ENCODE results near the gene TMEM9.

TMEM9 gene

GRCh38 chr1:201185123-201185453 is 30.8 kb upstream of the TMEM9 start:
- H3K4me1 ChIP-seq (ENCODE audit: control insufficient read depth, insufficient read depth, low read length): peaks cover 4% of the 10 kb centered on the region
- no peak overlapping the region for H3K27ac ChIP-seq (ENCODE audit: low read length)
- H3K9ac ChIP-seq (ENCODE audit: low read length in 2 of 2): no peak overlapping the region
- H3K4me3 ChIP-seq (ENCODE audit: low read length in 2 of 2): no peak overlapping the region
- no peaks in the 10 kb centered on the region for H3K9me3 ChIP-seq (ENCODE audit: control insufficient read depth in 2 of 2, low read length in 2 of 2)
- H3K27me3 ChIP-seq (ENCODE audit: control insufficient read depth in 1 of 2, insufficient read depth in 2 of 2, low read length in 2 of 2): peaks cover 0 to 2% of the 10 kb centered on the region in 2 donors
- H3K36me3 ChIP-seq (ENCODE audit: control insufficient read depth in 2 of 2, insufficient read depth in 2 of 2, low read length in 2 of 2): no peaks in the 10 kb centered on the region

GRCh38 chr1:201184307-201185122 is 30.2 kb upstream of the TMEM9 start:
- Histone ChIP-seq H3K27me3 (ENCODE audit: control insufficient read depth in 1 of 2, insufficient read depth in 2 of 2, low read length in 2 of 2) (peaks cover 0 to 2% of the 10 kb centered on the region in 2 donors), H3K9me3 (ENCODE audit: control insufficient read depth in 2 of 2, low read length in 2 of 2) (no peaks in the 10 kb centered on the region), H3K4me1 (ENCODE audit: control insufficient read depth, insufficient read depth, low read length) (peaks cover 4% of the 10 kb centered on the region), H3K4me3 (ENCODE audit: low read length in 2 of 2) (no peak overlapping the region), H3K27ac (ENCODE audit: low read length) (peak overlapping the region; percentile 2), H3K36me3 (ENCODE audit: control insufficient read depth in 2 of 2, insufficient read depth in 2 of 2, low read length in 2 of 2) (no peaks in the 10 kb centered on the region), H3K9ac (ENCODE audit: low read length in 2 of 2) (no peak overlapping the region)

GRCh38 chr1:201183753-201184152 is 29.5 kb upstream of the TMEM9 start:
- Histone ChIP-seq H3K27ac (ENCODE audit: low read length) (no peak overlapping the region), H3K27me3 (ENCODE audit: control insufficient read depth in 1 of 2, insufficient read depth in 2 of 2, low read length in 2 of 2) (peaks cover 0 to 2% of the 10 kb centered on the region in 2 donors), H3K4me3 (ENCODE audit: low read length in 2 of 2) (no peak overlapping the region), H3K4me1 (ENCODE audit: control insufficient read depth, insufficient read depth, low read length) (peaks cover 4% of the 10 kb centered on the region), H3K36me3 (ENCODE audit: control insufficient read depth in 2 of 2, insufficient read depth in 2 of 2, low read length in 2 of 2) (no peaks in the 10 kb centered on the region), H3K9ac (ENCODE audit: low read length in 2 of 2) (no peak overlapping the region), H3K9me3 (ENCODE audit: control insufficient read depth in 2 of 2, low read length in 2 of 2) (no peaks in the 10 kb centered on the region)

- H3K4me1 ChIP-seq (ENCODE audit: control insufficient read depth, insufficient read depth, low read length): peaks cover 4% of the 10 kb centered on the region
- no peak overlapping the region for H3K9ac ChIP-seq (ENCODE audit: low read length in 2 of 2)
- H3K4me3 ChIP-seq (ENCODE audit: low read length in 2 of 2): no peak overlapping the region
- peaks cover 0 to 2% of the 10 kb centered on the region in 2 donors for H3K27me3 ChIP-seq (ENCODE audit: control insufficient read depth in 1 of 2, insufficient read depth in 2 of 2, low read length in 2 of 2)
- no peaks in the 10 kb centered on the region for H3K36me3 ChIP-seq (ENCODE audit: control insufficient read depth in 2 of 2, insufficient read depth in 2 of 2, low read length in 2 of 2)
- H3K9me3 ChIP-seq (ENCODE audit: control insufficient read depth in 2 of 2, low read length in 2 of 2): no peaks in the 10 kb centered on the region
- no peak overlapping the region for H3K27ac ChIP-seq (ENCODE audit: low read length)
These were observed 28.9 kb upstream of the TMEM9 start for GRCh38 chr1:201183209-201183608.

- Histone ChIP-seq H3K4me1 (ENCODE audit: control insufficient read depth, insufficient read depth, low read length) (peaks cover 4% of the 10 kb centered on the region), H3K9ac (ENCODE audit: low read length in 2 of 2) (no peak overlapping the region), H3K4me3 (ENCODE audit: low read length in 2 of 2) (no peak overlapping the region), H3K27ac (ENCODE audit: low read length) (no peak overlapping the region), H3K36me3 (ENCODE audit: control insufficient read depth in 2 of 2, insufficient read depth in 2 of 2, low read length in 2 of 2) (no peaks in the 10 kb centered on the region), H3K27me3 (ENCODE audit: control insufficient read depth in 1 of 2, insufficient read depth in 2 of 2, low read length in 2 of 2) (peaks cover 0 to 2% of the 10 kb centered on the region in 2 donors), H3K9me3 (ENCODE audit: control insufficient read depth in 2 of 2, low read length in 2 of 2) (no peaks in the 10 kb centered on the region)
These were observed 27.5 kb upstream of the TMEM9 start for GRCh38 chr1:201181726-201182125.

GRCh38 chr1:201181323-201181722 is 27.0 kb upstream of the TMEM9 start:
- no peak overlapping the region for H3K9ac ChIP-seq (ENCODE audit: low read length in 2 of 2)
- H3K27ac ChIP-seq (ENCODE audit: low read length): no peak overlapping the region
- peaks cover 4% of the 10 kb centered on the region for H3K4me1 ChIP-seq (ENCODE audit: control insufficient read depth, insufficient read depth, low read length)
- H3K4me3 ChIP-seq (ENCODE audit: low read length in 2 of 2): no peak overlapping the region
- no peaks in the 10 kb centered on the region for H3K36me3 ChIP-seq (ENCODE audit: control insufficient read depth in 2 of 2, insufficient read depth in 2 of 2, low read length in 2 of 2)
- no peaks in the 10 kb centered on the region for H3K9me3 ChIP-seq (ENCODE audit: control insufficient read depth in 2 of 2, low read length in 2 of 2)
- peaks cover 0 to 2% of the 10 kb centered on the region in 2 donors for H3K27me3 ChIP-seq (ENCODE audit: control insufficient read depth in 1 of 2, insufficient read depth in 2 of 2, low read length in 2 of 2)

GRCh38 chr1:201180901-201181300 is 26.6 kb upstream of the TMEM9 start:
- H3K4me1 ChIP-seq (ENCODE audit: control insufficient read depth, insufficient read depth, low read length): peaks cover 4% of the 10 kb centered on the region
- H3K27me3 ChIP-seq (ENCODE audit: control insufficient read depth in 1 of 2, insufficient read depth in 2 of 2, low read length in 2 of 2): peaks cover 0 to 2% of the 10 kb centered on the region in 2 donors
- H3K9ac ChIP-seq (ENCODE audit: low read length in 2 of 2): no peak overlapping the region
- no peak overlapping the region for H3K27ac ChIP-seq (ENCODE audit: low read length)
- H3K36me3 ChIP-seq (ENCODE audit: control insufficient read depth in 2 of 2, insufficient read depth in 2 of 2, low read length in 2 of 2): no peaks in the 10 kb centered on the region
- H3K9me3 ChIP-seq (ENCODE audit: control insufficient read depth in 2 of 2, low read length in 2 of 2): no peaks in the 10 kb centered on the region
- no peak overlapping the region for H3K4me3 ChIP-seq (ENCODE audit: low read length in 2 of 2)

- no peak overlapping the region for H3K4me3 ChIP-seq (ENCODE audit: low read length in 2 of 2)
- peaks cover 0 to 2% of the 10 kb centered on the region in 2 donors for H3K27me3 ChIP-seq (ENCODE audit: control insufficient read depth in 1 of 2, insufficient read depth in 2 of 2, low read length in 2 of 2)
- H3K27ac ChIP-seq (ENCODE audit: low read length): no peak overlapping the region
- H3K9ac ChIP-seq (ENCODE audit: low read length in 2 of 2): no peak overlapping the region
- H3K4me1 ChIP-seq (ENCODE audit: control insufficient read depth, insufficient read depth, low read length): peaks cover 4% of the 10 kb centered on the region
- H3K36me3 ChIP-seq (ENCODE audit: control insufficient read depth in 2 of 2, insufficient read depth in 2 of 2, low read length in 2 of 2): no peaks in the 10 kb centered on the region
- H3K9me3 ChIP-seq (ENCODE audit: control insufficient read depth in 2 of 2, low read length in 2 of 2): no peaks in the 10 kb centered on the region
These were observed 25.9 kb upstream of the TMEM9 start for GRCh38 chr1:201180141-201180540.

- Histone ChIP-seq H3K9me3 (ENCODE audit: control insufficient read depth in 2 of 2, low read length in 2 of 2) (no peaks in the 10 kb centered on the region), H3K4me3 (ENCODE audit: low read length in 2 of 2) (no peak overlapping the region), H3K9ac (ENCODE audit: low read length in 2 of 2) (no peak overlapping the region), H3K27ac (ENCODE audit: low read length) (no peak overlapping the region), H3K36me3 (ENCODE audit: control insufficient read depth in 2 of 2, insufficient read depth in 2 of 2, low read length in 2 of 2) (no peaks in the 10 kb centered on the region), H3K4me1 (ENCODE audit: control insufficient read depth, insufficient read depth, low read length) (no peaks in the 10 kb centered on the region), H3K27me3 (ENCODE audit: control insufficient read depth in 1 of 2, insufficient read depth in 2 of 2, low read length in 2 of 2) (peaks cover 0 to 2% of the 10 kb centered on the region in 2 donors)
These were observed 24.4 kb upstream of the TMEM9 start for GRCh38 chr1:201178718-201179117.

GRCh38 chr1:201176940-201177339 is 22.7 kb upstream of the TMEM9 start:
- H3K4me3 ChIP-seq (ENCODE audit: low read length in 2 of 2): no peak overlapping the region
- H3K9me3 ChIP-seq (ENCODE audit: control insufficient read depth in 2 of 2, low read length in 2 of 2): no peaks in the 10 kb centered on the region
- H3K27me3 ChIP-seq (ENCODE audit: control insufficient read depth in 1 of 2, insufficient read depth in 2 of 2, low read length in 2 of 2): no peaks in the 10 kb centered on the region
- no peak overlapping the region for H3K9ac ChIP-seq (ENCODE audit: low read length in 2 of 2)
- H3K4me1 ChIP-seq (ENCODE audit: control insufficient read depth, insufficient read depth, low read length): no peaks in the 10 kb centered on the region
- no peak overlapping the region for H3K27ac ChIP-seq (ENCODE audit: low read length)
- H3K36me3 ChIP-seq (ENCODE audit: control insufficient read depth in 2 of 2, insufficient read depth in 2 of 2, low read length in 2 of 2): no peaks in the 10 kb centered on the region

GRCh38 chr1:201175820-201176500 is 21.7 kb upstream of the TMEM9 start:
- H3K4me1 ChIP-seq (ENCODE audit: control insufficient read depth, insufficient read depth, low read length): peaks cover 8% of the 10 kb centered on the region
- H3K27ac ChIP-seq (ENCODE audit: low read length): no peak overlapping the region
- no peaks in the 10 kb centered on the region for H3K9me3 ChIP-seq (ENCODE audit: control insufficient read depth in 2 of 2, low read length in 2 of 2)
- no peak overlapping the region for H3K4me3 ChIP-seq (ENCODE audit: low read length in 2 of 2)
- H3K27me3 ChIP-seq (ENCODE audit: control insufficient read depth in 1 of 2, insufficient read depth in 2 of 2, low read length in 2 of 2): no peaks in the 10 kb centered on the region
- no peak overlapping the region for H3K9ac ChIP-seq (ENCODE audit: low read length in 2 of 2)
- no peaks in the 10 kb centered on the region for H3K36me3 ChIP-seq (ENCODE audit: control insufficient read depth in 2 of 2, insufficient read depth in 2 of 2, low read length in 2 of 2)
